ENCODE results near the gene KCNB1. TPM values are rescaled to one million over a fixed set of nuclear protein-coding genes. Genes with fewer than 3 reads are reported as not detected.

KCNB1 gene
- total RNA-seq, 1 experiment from 2014 or later = 0.04 TPM

DNA sequence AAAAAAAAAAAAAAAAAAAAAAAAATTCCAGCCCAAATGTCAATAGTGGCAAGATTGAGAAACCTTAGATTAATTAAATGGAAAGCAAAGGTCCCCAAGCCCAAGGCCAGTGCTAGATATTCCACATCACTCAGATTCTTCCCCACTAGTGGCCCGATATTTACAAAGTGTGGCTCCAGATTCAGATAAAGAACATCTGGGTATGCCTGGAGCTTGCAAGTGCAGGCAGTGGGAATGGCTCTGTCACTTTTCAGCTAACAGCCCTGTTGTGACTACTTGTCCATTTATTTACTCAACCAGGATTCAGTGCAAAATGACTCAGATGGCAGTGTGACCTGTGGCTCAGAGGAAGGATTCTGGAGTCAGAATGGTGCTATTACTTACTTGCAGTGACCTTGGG is 8.2 kb upstream of the KCNB1 start:
- no peaks in the 10 kb centered on the region for H3K9me3 ChIP-seq (ENCODE audit: insufficient read depth, low read depth)

DNA sequence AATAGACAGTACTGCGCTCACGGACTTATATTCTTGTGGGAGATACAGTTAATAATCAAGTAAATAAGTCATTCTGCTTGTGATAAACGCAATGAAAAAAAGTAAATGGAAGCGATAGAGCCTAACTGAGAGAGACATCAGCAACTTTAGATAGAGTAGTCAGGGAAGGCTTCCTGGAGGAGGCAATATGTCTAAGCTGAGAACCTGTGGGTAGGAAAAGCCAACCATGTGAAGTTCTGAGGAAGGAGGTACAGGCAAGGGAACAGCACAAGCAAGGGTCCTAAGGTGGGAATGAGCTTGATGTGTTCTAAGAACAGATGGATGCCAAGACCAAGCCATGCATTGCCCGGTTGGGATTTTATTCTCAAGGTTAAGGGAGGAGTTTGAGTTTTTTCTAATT is 7.2 kb upstream of the KCNB1 start:
- Histone ChIP-seq H3K4me1 (replicated peaks; ENCODE audit: insufficient read depth) (peaks cover 15% of the 10 kb centered on the region), H2AFZ (no peak overlapping the region), H3K79me2 (ENCODE audit: low read depth) (no peaks in the 10 kb centered on the region), H4K20me1 (ENCODE audit: insufficient read depth) (no peaks in the 10 kb centered on the region), H3F3A (ENCODE audit: insufficient read depth, low read depth) (peaks cover 15% of the 10 kb centered on the region), H3K36me3 (ENCODE audit: low read depth) (no peaks in the 10 kb centered on the region), H3K4me2 (no peak overlapping the region), H3K9me3 (ENCODE audit: insufficient read depth, low read depth) (no peaks in the 10 kb centered on the region), H3K4me3 (no peak overlapping the region), H3K9me2 (ENCODE audit: insufficient read depth) (no peaks in the 10 kb centered on the region), H3K27me3 (ENCODE audit: insufficient read depth, low read depth) (peaks cover 31% of the 10 kb centered on the region), H3K27ac (no peak overlapping the region)
- no TSS peak for BruUV-seq (replicated peaks)
- TF ChIP-seq, protein P1, sequence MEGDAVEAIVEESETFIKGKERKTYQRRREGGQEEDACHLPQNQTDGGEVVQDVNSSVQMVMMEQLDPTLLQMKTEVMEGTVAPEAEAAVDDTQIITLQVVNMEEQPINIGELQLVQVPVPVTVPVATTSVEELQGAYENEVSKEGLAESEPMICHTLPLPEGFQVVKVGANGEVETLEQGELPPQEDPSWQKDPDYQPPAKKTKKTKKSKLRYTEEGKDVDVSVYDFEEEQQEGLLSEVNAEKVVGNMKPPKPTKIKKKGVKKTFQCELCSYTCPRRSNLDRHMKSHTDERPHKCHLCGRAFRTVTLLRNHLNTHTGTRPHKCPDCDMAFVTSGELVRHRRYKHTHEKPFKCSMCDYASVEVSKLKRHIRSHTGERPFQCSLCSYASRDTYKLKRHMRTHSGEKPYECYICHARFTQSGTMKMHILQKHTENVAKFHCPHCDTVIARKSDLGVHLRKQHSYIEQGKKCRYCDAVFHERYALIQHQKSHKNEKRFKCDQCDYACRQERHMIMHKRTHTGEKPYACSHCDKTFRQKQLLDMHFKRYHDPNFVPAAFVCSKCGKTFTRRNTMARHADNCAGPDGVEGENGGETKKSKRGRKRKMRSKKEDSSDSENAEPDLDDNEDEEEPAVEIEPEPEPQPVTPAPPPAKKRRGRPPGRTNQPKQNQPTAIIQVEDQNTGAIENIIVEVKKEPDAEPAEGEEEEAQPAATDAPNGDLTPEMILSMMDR (conservative IDR thresholded peaks at IDR 0.05) = no peak
- no peak for TF ChIP-seq EZH2 (IDR thresholded peaks at IDR 0.05; ENCODE audit: low read depth)
- CTCF ChIA-PET = no interaction called here
- intact Hi-C loops (cut with micrococcal nuclease; ENCODE audit: unreplicated experiment) = no loop called here
- no peak for DNase-seq
- POLR2A ChIA-PET (ENCODE audit: unreplicated experiment) = no interaction called here

More for the DNA sequence above, 8.2 kb upstream of the KCNB1 start:
- no peaks in the 10 kb centered on the region for H3K79me2 ChIP-seq (ENCODE audit: low read depth)
- TF ChIP-seq, protein P1 (conservative IDR thresholded peaks at IDR 0.05) = no peak
- peak in 1 of 2 experiments; percentile 77 for DNase-seq
- no TSS peak for BruUV-seq (replicated peaks)
- intact Hi-C loops (cut with micrococcal nuclease; ENCODE audit: unreplicated experiment) = no loop called here
- H3K4me2 ChIP-seq = no peak overlapping the region
- peaks cover 15% of the 10 kb centered on the region for H3F3A ChIP-seq (ENCODE audit: insufficient read depth, low read depth)
- no peaks in the 10 kb centered on the region for H4K20me1 ChIP-seq (ENCODE audit: insufficient read depth)
- no peaks in the 10 kb centered on the region for H3K36me3 ChIP-seq (ENCODE audit: low read depth)
- H3K27me3 ChIP-seq (ENCODE audit: insufficient read depth, low read depth) = peaks cover 22% of the 10 kb centered on the region
- no peak overlapping the region for H3K27ac ChIP-seq
- H3K9me2 ChIP-seq (ENCODE audit: insufficient read depth) = no peaks in the 10 kb centered on the region
- ChIA-PET POLR2A (ENCODE audit: unreplicated experiment) (no interaction called here), CTCF (no interaction called here)
- no peak overlapping the region for H2AFZ ChIP-seq
- H3K4me3 ChIP-seq = no peak overlapping the region
- H3K4me1 ChIP-seq (replicated peaks; ENCODE audit: insufficient read depth) = peaks cover 13% of the 10 kb centered on the region

DNA sequence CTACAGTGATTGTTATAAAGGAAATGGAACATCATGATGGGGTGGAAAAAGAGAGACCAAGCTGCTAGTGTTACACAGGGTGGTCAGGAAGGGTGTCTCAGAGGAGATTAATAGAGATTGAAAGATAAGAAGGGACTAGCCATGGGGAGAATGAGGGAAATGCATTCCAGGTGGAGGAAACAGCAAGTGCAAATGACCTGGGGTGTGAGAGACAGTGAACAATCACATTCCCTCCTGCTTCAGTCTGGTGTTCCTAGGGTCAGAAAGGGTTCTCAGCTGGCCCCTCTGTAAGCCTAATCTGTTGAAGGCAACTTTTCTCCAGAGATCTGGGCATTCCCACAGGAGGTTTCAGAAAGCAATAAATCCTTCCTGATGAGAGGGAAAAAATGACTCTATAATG is 3.6 kb upstream of the KCNB1 start:
- CTCF ChIA-PET = no interaction called here
- intact Hi-C loops (cut with micrococcal nuclease; ENCODE audit: unreplicated experiment) = no loop called here
- no peaks in the 10 kb centered on the region for H4K20me1 ChIP-seq (ENCODE audit: insufficient read depth)

More for the DNA sequence above, 3.6 kb upstream of the KCNB1 start:
- Histone ChIP-seq H2AFZ (no peak overlapping the region), H3K4me1 (replicated peaks; ENCODE audit: insufficient read depth) (peaks cover 17% of the 10 kb centered on the region), H3K27ac (no peak overlapping the region), H3K79me2 (ENCODE audit: low read depth) (no peaks in the 10 kb centered on the region), H3K9me3 (ENCODE audit: insufficient read depth, low read depth) (no peaks in the 10 kb centered on the region), H3K36me3 (ENCODE audit: low read depth) (no peaks in the 10 kb centered on the region), H3K9me2 (ENCODE audit: insufficient read depth) (no peaks in the 10 kb centered on the region), H3K4me2 (no peak overlapping the region), H3K4me3 (no peak overlapping the region), H3K27me3 (ENCODE audit: insufficient read depth, low read depth) (peaks cover 41% of the 10 kb centered on the region), H3F3A (ENCODE audit: insufficient read depth, low read depth) (peaks cover 19% of the 10 kb centered on the region)
- POLR2A ChIA-PET (ENCODE audit: unreplicated experiment) = interaction anchor here (0.6 kb wide), 1 partner anchor 61 kb away, joined by 4 read pairs; no protein-coding TSS in a partner anchor
- BruUV-seq (replicated peaks) = no TSS peak
- no peak for TF ChIP-seq EZH2 (IDR thresholded peaks at IDR 0.05; ENCODE audit: low read depth)
- TF ChIP-seq, protein P1 (conservative IDR thresholded peaks at IDR 0.05) = no peak
- no peak for DNase-seq

All from PC-9 (cell line).